ENCODE data around the gene KRT38. TPM values are rescaled to one million over a fixed set of nuclear protein-coding genes. Genes with fewer than 3 reads are reported as not detected.

KRT38 gene
- total RNA-seq, 4 donors from 2014 or later: not detected

DNA sequence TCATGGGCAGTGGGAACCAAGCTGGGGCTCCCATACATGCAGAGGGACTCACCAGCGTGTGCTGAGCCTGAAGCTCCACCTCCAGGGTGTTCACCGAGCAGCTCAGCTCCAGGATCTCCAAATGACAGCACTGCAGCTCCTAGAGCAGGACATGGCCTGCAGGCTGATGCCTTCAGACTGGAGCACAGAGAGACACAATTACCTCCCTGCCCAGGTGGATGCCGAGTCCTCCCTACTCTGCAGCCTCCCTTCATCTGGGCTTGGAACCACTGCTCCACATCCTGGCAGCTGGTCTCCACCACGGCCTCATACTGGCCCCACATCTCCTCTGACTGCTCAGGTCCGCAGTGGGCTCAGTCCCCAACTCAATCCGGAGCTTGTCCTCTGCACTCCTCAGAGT is 8.2 kb upstream of the KRT38 start:
- DNase-seq: no peak
- H3K36me3 ChIP-seq: no peaks in the 10 kb centered on the region
- no peaks in the 10 kb centered on the region for H3K4me1 ChIP-seq
- H3K9me3 ChIP-seq: no peaks in the 10 kb centered on the region
- no peak overlapping the region for H3K4me3 ChIP-seq
- no peak overlapping the region for H3K27ac ChIP-seq
- H3K27me3 ChIP-seq: no peaks in the 10 kb centered on the region
- TF ChIP-seq POLR2A (IDR thresholded peaks at IDR 0.05): no peak
- no peak for TF ChIP-seq CTCF (IDR thresholded peaks at IDR 0.05)

- TF ChIP-seq POLR2A (IDR thresholded peaks at IDR 0.05) (no peak), CTCF (IDR thresholded peaks at IDR 0.05) (no peak)
- Histone ChIP-seq H3K4me3 (no peak overlapping the region), H3K27me3 (no peaks in the 10 kb centered on the region), H3K9me3 (no peaks in the 10 kb centered on the region), H3K27ac (no peak overlapping the region), H3K36me3 (no peaks in the 10 kb centered on the region), H3K4me1 (no peaks in the 10 kb centered on the region)
- DNase-seq: no peak
Observed at GRCh38 chr17:41448506-41448905, 7.7 kb upstream of the KRT38 start.

DNA sequence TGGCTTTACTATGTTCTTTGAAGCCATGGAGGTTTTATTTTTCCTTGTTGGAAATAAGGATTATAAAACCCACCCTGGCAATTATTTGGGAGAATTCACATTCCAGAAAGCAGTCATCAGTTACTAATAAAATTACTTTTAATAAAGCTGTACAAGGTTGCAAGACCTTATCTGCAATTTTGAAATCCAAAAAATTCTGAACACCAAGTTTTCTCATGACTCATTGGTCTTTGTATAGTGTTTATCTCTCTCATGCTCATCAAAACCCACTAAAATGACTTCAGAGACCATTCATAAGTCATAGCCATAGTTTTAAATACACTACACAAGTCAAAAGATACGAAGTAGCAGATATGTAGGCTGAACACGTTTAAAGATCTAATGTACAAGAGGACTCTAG is 6.0 kb upstream of the KRT38 start:
- Histone ChIP-seq H3K4me1 (no peaks in the 10 kb centered on the region), H3K9me3 (no peaks in the 10 kb centered on the region), H3K36me3 (no peaks in the 10 kb centered on the region), H3K27ac (no peak overlapping the region), H3K27me3 (no peaks in the 10 kb centered on the region), H3K4me3 (no peak overlapping the region)
- no peak for DNase-seq
- TF ChIP-seq CTCF (IDR thresholded peaks at IDR 0.05): no peak
- TF ChIP-seq POLR2A (IDR thresholded peaks at IDR 0.05): no peak

GRCh38 chr17:41444640-41445039 is 3.9 kb upstream of the KRT38 start:
- H3K4me3 ChIP-seq: no peak overlapping the region
- TF ChIP-seq CTCF (IDR thresholded peaks at IDR 0.05) (no peak), POLR2A (IDR thresholded peaks at IDR 0.05) (no peak)
- H3K27me3 ChIP-seq: no peaks in the 10 kb centered on the region
- H3K4me1 ChIP-seq: no peaks in the 10 kb centered on the region
- H3K27ac ChIP-seq: no peak overlapping the region
- DNase-seq: no peak
- H3K9me3 ChIP-seq: no peaks in the 10 kb centered on the region
- H3K36me3 ChIP-seq: no peaks in the 10 kb centered on the region

- H3K4me1 ChIP-seq: no peaks in the 10 kb centered on the region
- no peaks in the 10 kb centered on the region for H3K27me3 ChIP-seq
- no peak for DNase-seq
Observed at GRCh38 chr17:41444186-41444585, 3.4 kb upstream of the KRT38 start.

More at GRCh38 chr17:41444186-41444585, 3.4 kb upstream of the KRT38 start:
- TF ChIP-seq POLR2A (IDR thresholded peaks at IDR 0.05) (no peak), CTCF (IDR thresholded peaks at IDR 0.05) (no peak)
- no peak overlapping the region for H3K27ac ChIP-seq
- no peak overlapping the region for H3K4me3 ChIP-seq
- H3K9me3 ChIP-seq: no peaks in the 10 kb centered on the region
- H3K36me3 ChIP-seq: no peaks in the 10 kb centered on the region
